AG08395 (cell line): ENCODE measurements around the gene BAIAP2L2.
"Not testable (repeated sequence)": the region's sequence is repeated elsewhere in the genome, so short reads cannot be mapped to it uniquely, and the experiment has no call there.

ENCODE experiments used
- DNase-seq: peaks from one replicate; pipeline ENCODE4 v3.0.0; 2012; ENCODE audit warnings: mixed read lengths, low spot score

BAIAP2L2 gene

GRCh38 chr22:38037367-38038150 is 72.9 kb downstream of the BAIAP2L2 start:
- DNase-seq: not testable (repeated sequence)

DNA sequence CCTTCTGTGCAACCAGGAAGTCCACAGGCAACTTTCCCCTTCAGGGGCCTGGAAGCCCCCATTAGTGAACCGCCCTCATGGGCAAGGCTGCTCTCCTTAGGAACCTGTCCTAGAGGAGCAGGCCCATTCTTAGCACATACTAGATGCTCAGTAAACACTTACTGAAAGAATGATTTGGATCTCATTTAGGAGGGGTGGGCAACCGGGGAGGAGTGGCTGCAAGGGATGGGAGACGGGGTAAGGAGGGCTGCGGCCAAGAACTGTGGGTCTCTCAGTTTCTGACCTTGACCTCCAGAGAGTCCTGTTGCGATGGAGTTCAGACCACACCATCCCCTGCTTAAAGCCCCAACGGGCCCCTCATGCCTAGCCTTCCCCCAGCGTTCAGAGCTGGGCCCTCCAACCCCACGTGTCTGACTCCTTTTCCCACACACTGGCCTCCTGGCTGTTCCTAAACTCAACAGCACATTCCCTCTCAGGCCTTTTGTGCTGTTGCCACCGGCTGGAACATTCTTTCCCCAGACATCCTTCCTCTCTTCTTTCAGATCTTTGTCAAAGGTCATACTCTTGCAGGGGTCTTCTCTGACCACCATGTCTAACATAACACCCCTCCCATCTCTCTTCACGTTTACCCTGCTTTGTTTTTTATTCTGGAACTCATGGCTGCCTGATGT is 74.0 kb downstream of the BAIAP2L2 start:
- DNase-seq: no peak

DNA sequence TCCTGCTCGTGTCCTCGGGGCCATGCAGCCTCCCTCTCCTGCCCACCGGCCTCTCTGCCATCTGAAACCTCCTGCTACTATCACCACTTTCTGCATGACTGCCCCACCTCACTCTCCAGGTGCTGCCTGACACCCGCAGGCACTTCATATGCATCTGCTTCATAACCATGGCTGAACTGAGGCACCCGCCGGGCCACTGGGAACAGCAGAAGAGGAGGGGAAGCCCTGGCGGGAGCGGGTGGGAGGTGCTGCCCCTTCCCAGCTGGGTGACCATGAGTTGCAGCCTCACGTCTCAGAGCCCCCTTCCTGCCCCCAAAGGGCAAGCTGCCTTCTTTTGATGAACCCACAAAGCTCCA is 75.0 kb downstream of the BAIAP2L2 start:
- DNase-seq: no peak
